ENCODE measurements around the gene CDH20.

GRCh38 chr18:61554946-61555361, 221.7 kb downstream of the CDH20 start:
- no peak for TF ChIP-seq CTCF (IDR thresholded peaks at IDR 0.05)
- no peak for TF ChIP-seq ELK1 (IDR thresholded peaks at IDR 0.05; ENCODE audit: low read depth, low read length)
- TF ChIP-seq EP300 (IDR thresholded peaks at IDR 0.05) = no peak
- TF ChIP-seq REST (IDR thresholded peaks at IDR 0.05) = no peak
- TF ChIP-seq, protein P1, sequence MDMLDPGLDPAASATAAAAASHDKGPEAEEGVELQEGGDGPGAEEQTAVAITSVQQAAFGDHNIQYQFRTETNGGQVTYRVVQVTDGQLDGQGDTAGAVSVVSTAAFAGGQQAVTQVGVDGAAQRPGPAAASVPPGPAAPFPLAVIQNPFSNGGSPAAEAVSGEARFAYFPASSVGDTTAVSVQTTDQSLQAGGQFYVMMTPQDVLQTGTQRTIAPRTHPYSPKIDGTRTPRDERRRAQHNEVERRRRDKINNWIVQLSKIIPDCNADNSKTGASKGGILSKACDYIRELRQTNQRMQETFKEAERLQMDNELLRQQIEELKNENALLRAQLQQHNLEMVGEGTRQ (IDR thresholded peaks at IDR 0.05) = no peak
- no peak for TF ChIP-seq POLR2A (IDR thresholded peaks at IDR 0.05; ENCODE audit: low read length)
- TF ChIP-seq TP53 (CRISPR knock-in tag; IDR thresholded peaks at IDR 0.05) = no peak
- no peak for TF ChIP-seq BHLHE40 (IDR thresholded peaks at IDR 0.05; ENCODE audit: low read depth, low read length)
- TF ChIP-seq CEBPB (IDR thresholded peaks at IDR 0.05) = no peak
- no peak for TF ChIP-seq RNF2 (IDR thresholded peaks at IDR 0.05; ENCODE audit: borderline replicate concordance, low read depth)

All from A549 (cell line).